Measurements from ENCODE around the gene SH3TC1.

Gene SH3TC1

DNA sequence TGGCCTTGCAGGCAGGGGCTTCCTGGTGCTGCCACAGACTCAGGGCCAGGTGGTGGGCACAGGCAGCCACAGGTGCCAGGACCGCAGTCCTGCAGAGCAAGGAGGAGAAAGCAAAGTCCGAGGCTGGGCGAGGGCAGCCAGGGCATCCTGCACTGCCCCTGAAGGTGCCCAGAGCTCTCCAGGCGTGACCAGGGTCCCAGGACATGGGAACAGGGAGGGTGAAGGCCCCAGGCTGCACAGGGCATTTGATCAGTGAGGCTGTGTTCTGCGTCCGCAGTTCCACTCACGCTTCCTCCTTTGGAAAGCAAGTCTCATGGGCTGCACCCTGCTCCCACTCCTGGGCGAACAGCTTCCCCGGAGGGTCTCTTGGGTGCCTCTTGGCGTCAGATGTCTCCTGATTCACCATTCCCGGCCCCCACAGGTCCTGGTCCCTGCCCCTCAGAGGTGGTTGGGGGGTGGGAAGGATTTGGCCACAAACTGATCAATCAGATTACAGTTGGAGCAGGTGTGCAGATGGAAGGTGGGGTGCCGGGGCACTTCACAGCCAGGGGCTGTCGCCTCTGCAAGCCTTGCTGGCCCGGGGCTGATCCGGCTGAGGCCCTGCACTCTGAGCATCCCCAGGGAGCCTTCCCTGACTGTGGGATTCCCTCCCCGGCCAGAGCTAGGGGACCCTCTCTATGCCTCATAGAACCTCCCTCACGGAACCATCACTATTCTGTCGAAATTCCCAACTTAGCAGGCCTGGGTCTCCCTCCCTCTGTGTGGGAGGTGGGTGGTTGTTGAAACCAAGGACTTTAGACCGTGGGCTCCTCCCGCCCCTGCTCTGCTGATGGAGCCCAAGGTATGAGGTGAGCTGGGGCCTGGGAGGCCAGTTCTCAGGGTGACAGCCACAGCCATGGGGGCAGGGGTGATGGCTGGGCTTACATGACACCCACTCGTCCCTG is 3.3 kb downstream of the SH3TC1 start:
- no peak for DNase-seq

DNA sequence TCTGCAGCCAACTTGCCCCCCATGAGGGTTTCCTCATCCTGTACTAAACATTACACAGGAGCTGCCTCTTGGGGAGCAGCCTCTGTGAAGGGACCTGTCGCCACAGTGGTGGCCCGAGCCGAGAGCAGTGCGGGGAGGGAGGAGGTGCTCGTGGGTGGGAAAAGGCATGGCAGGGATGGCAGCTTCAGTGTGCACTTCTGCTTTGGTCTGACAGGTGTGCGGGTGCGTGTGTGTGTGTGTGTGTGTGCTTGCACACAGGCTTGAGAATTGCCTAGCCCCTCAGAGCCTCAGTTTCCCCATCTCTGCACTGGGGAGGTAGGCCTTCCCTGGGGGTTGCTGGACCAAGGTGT is 3.9 kb downstream of the SH3TC1 start:
- no peak for DNase-seq

DNA sequence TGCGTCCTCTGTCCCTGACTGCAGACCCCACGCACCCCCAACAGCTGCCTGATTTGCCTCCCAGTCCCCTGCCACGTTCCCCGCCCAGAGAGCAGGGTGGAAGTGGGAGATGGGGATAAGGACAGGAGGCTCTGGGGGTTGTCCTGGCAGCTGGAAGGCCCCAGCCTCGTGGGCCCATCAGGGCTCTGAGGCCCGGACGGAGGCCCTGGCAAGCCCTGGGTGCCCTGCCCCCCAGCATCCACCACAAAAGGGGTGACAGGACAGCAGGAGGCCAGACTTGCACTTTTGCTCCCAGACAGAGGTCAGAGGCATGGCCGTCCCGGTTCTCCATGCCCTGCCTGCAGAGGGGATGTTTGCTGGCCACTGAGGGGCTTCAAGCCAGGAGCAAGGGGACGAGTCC is 4.7 kb downstream of the SH3TC1 start:
- DNase-seq: no peak

DNA sequence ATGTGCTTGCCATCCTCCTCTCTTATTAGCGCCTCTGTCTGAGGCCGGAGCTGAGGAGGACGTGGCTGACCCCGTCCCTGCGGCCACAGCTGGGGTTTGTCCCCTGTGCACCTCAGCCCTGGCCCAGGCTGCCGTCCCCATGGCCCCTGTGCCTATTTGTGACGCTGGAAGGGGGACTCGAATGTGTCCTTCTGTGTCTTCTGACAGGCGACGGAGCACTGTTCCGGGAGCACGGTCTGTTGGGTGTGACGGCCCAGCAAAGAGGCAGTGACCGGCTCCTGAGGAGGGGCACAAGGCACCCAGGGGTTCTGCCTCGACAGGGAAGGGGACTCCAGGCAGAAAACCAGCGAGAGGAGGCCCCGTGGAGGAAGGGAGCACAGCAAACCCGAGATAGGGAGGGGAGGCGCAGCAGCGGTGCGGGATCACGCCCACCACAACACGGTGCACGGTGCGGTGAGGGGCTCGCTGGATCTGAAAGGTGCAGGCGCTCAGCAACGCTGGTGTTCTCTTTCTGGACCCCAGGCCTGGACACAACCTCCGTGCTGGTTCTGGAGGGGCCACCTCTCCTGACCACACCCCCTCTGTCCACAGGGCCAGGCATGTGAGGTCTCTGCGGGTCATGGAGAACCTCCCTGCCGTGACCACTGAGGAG is 5.6 kb downstream of the SH3TC1 start:
- no peak for DNase-seq

- no peak for DNase-seq
These were observed 6.2 kb downstream of the SH3TC1 start for GRCh38 chr4:8205241-8205707.

- DNase-seq: no peak
These were observed 6.9 kb downstream of the SH3TC1 start for GRCh38 chr4:8205749-8206611.

DNA sequence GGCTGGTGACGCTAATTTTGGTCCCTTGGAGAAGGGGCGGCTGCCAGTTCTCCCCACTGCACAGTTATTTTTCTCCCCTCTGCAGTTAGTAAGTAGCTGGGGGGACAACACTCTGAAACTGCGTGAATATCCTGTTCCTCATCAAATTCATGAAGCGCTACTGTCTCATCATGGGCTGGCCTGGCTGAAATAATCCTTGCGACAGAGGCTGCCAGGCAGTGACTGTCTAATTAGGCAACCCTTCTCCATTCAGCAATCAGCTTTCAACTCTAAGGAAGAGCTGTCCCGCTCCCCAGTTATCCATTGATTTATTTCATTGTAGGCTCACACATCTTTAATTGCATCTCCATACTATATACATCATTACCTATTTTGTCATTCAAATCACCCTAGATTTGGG is 8.2 kb downstream of the SH3TC1 start:
- no peak for DNase-seq

DNA sequence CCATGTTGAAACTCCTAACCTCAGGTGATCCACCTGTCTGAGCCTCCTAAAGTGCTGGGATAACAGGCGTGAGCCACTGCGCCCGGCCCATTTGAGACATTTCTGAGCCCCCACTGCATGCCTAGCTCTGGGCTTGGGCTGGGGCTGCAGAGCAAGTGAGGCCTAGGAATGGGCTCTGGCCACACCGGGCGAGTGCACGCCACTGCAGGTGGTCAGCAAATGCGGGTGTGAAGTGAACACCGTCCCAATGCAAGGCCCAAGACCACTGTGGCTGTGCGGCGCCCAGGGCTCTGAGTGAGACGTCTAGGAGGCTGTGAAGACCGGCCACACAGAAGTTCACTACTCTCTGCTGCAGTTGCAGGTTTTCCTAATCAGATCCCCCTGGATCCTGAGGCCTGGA is 9.5 kb downstream of the SH3TC1 start:
- DNase-seq: no peak

DNA sequence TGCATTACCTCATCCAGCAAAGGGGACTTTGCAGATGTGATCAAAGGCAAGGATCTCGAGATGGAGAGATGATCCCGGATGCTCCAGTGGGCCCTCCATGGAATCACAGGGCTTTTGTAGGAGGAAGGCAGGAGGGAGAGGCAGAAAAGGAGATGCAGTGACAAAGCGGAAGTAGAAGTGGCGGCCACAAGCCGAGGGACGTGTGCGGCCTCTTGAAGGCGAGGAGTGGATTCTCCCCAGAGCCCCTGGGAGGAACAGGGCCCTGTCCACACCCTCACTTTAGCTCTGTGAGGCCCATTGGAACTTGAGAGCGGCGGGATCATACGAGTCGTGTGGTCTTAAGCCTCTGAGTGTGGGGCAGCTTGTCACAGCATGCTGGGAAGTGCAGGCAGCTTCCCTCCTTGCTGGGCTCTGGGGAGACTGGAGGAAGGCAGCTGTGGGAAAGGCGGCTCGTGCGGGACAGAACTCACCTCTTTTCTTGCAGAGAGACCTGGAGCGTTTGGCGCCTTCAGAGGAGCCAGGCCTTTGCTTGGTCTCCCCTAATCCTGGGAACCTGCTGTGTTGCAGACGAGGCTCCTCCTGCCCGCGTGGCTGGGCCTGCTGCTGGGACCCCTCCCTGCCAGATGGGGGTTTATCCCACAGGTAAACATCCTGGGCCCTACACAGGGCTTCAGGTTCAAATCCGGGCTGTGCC is 10.2 kb downstream of the SH3TC1 start:
- DNase-seq: no peak

DNA sequence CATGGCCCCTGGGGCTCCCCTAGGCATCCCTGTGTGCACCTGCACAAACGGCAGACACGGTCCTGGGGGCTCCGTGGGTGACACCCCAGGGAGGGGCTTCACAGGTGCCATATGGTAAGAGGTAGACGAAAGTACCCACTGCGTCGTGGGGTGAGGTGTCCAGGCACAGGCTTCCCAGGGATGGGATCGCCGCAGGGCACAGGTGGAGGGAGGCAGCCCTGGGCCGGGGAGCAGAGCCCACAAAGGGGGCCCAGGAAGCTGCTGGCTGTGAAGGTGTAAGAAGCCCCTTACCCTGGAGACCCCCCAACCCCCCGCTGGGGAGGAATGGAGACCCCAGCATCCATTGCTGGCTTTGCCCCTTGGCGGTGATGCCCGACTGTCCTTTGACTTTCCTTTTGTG is 10.9 kb downstream of the SH3TC1 start:
- DNase-seq: no peak

DNA sequence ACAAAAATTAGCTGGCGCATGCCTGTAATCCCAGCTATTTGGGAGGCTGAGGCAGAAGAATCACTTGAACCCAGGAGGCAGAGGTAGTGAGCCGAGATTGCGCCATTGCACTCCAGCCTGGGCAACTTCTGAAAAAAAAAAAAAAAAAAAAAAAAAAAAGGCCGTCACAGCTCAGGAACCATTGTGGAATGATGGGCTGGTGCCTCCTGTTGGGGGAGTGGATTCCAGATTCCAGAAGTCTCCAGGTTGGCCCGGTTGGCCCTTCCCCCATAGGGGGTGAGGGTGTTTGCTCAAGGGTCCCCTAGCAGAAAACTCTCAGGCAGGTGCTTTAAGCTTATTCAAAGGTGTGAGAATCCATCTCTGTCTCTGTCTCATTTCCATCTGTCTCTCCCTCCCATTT is 11.5 kb downstream of the SH3TC1 start:
- DNase-seq: no peak

- no peak for DNase-seq
These were observed 12.2 kb downstream of the SH3TC1 start for GRCh38 chr4:8211251-8211650.

GRCh38 chr4:8211737-8212581 is 12.9 kb downstream of the SH3TC1 start:
- no peak for DNase-seq

GRCh38 chr4:8212622-8213021 is 13.5 kb downstream of the SH3TC1 start:
- no peak for DNase-seq

DNA sequence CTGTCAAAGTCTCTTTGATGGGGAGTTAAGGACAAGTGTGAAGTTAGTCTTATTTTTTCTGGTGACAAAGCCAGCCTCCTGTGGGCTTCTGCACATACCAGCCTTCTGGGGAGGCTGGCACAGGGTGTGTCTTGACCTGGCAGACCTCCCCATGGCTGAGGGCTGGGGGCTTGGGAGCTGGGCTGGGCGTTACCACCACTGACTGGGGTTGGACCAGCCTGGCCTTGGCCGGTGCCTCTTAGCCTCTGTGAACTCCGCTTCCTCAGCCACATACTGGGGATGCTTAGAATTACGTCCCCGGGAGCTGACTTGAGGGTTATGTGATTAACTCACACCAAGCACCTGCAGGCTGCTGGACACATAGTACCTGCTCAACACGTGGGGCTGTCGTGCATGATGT is 14.0 kb downstream of the SH3TC1 start:
- no peak for DNase-seq

- DNase-seq: no peak
These were observed 15.0 kb downstream of the SH3TC1 start for GRCh38 chr4:8214136-8214535.

- no peak for DNase-seq
These were observed 15.9 kb downstream of the SH3TC1 start for GRCh38 chr4:8215001-8215427.

GRCh38 chr4:8215641-8216442 is 16.8 kb downstream of the SH3TC1 start:
- DNase-seq: no peak

GRCh38 chr4:8216443-8217245 is 17.6 kb downstream of the SH3TC1 start:
- DNase-seq: no peak

DNA sequence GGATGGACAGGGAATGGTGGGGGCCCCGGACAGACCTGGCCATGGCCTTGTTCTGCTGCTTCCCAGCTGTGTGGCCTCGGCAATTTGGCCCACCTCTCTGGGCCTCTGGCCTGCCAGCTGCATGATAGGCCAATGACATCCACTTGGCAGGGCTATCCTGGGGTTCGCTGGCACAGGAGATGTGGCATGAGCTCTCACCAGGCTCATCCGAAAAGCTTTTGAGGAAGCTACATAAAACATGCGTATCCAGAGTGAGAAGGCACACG is 18.1 kb downstream of the SH3TC1 start:
- no peak for DNase-seq

Measured in activated CD4-positive, CD25-positive, alpha-beta regulatory T cell (primary cell).